ENCODE data around the gene TCF12.

TCF12 gene

GRCh38 chr15:56987286-56987685, 68.8 kb downstream of the TCF12 start:
- no peak for DNase-seq (ENCODE audit: low read depth)

GRCh38 chr15:56988219-56988618, 69.8 kb downstream of the TCF12 start:
- no peak overlapping the region for H3K4me3 ChIP-seq (ENCODE audit: low read length)
- DNase-seq (ENCODE audit: low read depth) = peak; percentile 43
- no peak for TF ChIP-seq CTCF (IDR thresholded peaks at IDR 0.05; ENCODE audit: insufficient read depth, low read depth, low read length, missing control alignments)

More at GRCh38 chr15:56987286-56987685, 68.8 kb downstream of the TCF12 start:
- TF ChIP-seq CTCF (IDR thresholded peaks at IDR 0.05; ENCODE audit: insufficient read depth, low read depth, low read length, missing control alignments) = no peak
- H3K4me3 ChIP-seq (ENCODE audit: low read length) = no peak overlapping the region

GRCh38 chr15:56989411-56989924, 71.0 kb downstream of the TCF12 start:
- no peak for TF ChIP-seq CTCF (IDR thresholded peaks at IDR 0.05; ENCODE audit: insufficient read depth, low read depth, low read length, missing control alignments)
- DNase-seq (ENCODE audit: low read depth) = no peak
- no peak overlapping the region for H3K4me3 ChIP-seq (ENCODE audit: low read length)

- no peak overlapping the region for H3K4me3 ChIP-seq (ENCODE audit: low read length)
- DNase-seq (ENCODE audit: low read depth) = no peak
- TF ChIP-seq CTCF (IDR thresholded peaks at IDR 0.05; ENCODE audit: insufficient read depth, low read depth, low read length, missing control alignments) = no peak
Measured at GRCh38 chr15:56991017-56991416, 72.6 kb downstream of the TCF12 start.

- no peak for TF ChIP-seq CTCF (IDR thresholded peaks at IDR 0.05; ENCODE audit: insufficient read depth, low read depth, low read length, missing control alignments)
- no peak for DNase-seq (ENCODE audit: low read depth)
- H3K4me3 ChIP-seq (ENCODE audit: low read length) = no peak overlapping the region
Measured at GRCh38 chr15:56992725-56993124, 74.3 kb downstream of the TCF12 start.

DNA sequence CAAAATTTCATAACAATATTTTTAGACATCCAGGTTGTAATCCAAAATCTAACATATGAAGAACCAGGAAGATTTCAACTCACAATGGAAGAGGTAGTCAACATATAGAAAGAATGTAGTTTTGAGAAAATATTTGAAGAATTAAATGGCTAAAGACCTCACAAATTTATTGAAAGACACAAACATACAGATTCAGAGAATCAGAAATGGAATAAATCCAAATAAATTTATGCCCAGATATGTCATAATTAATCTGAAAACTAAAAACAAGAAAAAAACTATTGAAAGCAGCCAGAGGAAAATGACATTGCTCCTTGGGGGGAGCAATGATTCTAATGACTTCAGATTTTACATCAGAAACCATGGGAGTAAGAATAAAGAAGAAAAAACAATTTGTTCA, 75.8 kb downstream of the TCF12 start:
- no peak for TF ChIP-seq CTCF (IDR thresholded peaks at IDR 0.05; ENCODE audit: insufficient read depth, low read depth, low read length, missing control alignments)
- no peak for DNase-seq (ENCODE audit: low read depth)
- no peak overlapping the region for H3K4me3 ChIP-seq (ENCODE audit: low read length)

GRCh38 chr15:56996093-56996492, 77.6 kb downstream of the TCF12 start:
- no peak for DNase-seq (ENCODE audit: low read depth)
- TF ChIP-seq CTCF (IDR thresholded peaks at IDR 0.05; ENCODE audit: insufficient read depth, low read depth, low read length, missing control alignments) = no peak
- no peak overlapping the region for H3K4me3 ChIP-seq (ENCODE audit: low read length)

All from epithelial cell of esophagus (primary cell).